22Rv1 (cell line): Measurements from ENCODE around the gene CDC42EP4.

Experiments used
- ZFX ChIP-seq: fragments of 450-650 bp; IDR thresholded peaks from 2 replicates; pipeline ENCODE4 v1.6.1; 2017; ENCODE audit warnings: antibody characterized with exemption, borderline replicate concordance
- TF ChIP-seq, protein P1 (sequence below): fragments of 450-650 bp; IDR thresholded peaks from 2 replicates; pipeline ENCODE4 v1.5.1; 2017; ENCODE audit warnings: mild to moderate bottlenecking

DNA sequence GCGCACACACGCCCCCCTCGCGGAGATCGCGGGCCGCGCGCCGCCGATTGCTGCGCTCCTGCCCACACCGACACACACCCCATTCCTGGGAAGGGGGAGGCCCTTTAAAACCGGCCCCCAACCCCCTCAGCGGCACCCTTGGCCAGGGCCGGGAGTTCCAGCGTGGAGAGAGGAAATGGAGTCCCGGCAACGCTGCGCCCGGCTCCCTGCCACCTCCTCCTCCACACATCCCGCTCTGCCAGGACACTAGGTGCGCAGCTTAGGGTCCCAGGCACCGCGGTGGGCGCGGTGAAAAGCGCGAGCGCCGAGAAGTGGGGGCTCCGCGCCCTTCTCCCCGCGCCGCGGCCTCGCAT is 397 bp downstream of the CDC42EP4 start:
- TF ChIP-seq, protein P1, sequence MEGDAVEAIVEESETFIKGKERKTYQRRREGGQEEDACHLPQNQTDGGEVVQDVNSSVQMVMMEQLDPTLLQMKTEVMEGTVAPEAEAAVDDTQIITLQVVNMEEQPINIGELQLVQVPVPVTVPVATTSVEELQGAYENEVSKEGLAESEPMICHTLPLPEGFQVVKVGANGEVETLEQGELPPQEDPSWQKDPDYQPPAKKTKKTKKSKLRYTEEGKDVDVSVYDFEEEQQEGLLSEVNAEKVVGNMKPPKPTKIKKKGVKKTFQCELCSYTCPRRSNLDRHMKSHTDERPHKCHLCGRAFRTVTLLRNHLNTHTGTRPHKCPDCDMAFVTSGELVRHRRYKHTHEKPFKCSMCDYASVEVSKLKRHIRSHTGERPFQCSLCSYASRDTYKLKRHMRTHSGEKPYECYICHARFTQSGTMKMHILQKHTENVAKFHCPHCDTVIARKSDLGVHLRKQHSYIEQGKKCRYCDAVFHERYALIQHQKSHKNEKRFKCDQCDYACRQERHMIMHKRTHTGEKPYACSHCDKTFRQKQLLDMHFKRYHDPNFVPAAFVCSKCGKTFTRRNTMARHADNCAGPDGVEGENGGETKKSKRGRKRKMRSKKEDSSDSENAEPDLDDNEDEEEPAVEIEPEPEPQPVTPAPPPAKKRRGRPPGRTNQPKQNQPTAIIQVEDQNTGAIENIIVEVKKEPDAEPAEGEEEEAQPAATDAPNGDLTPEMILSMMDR = no peak
- no peak for TF ChIP-seq ZFX
